T47D (cell line): ENCODE results near the gene NMRAL1.
A peak's percentile ranks its signal among the peaks of the same experiment; 100 is the strongest.

Experiments
- DNase-seq, 2 experiments: peaks; one replicate each; pipeline versions ENCODE4 v3.0.0 to v3.0.0-alpha.2; 2011 to 2012; ENCODE audit warnings: low read depth in 1 of 2, low spot score in 1 of 2
- JUND ChIP-seq: IDR thresholded peaks from 2 replicates; pipeline ENCODE4 v1.6.1; 2012; ENCODE audit warnings: low read depth
- in situ Hi-C: cut with HindIII; loops from 2 replicates; pipeline ENCODE4 v1.10.0; 2016; ENCODE audit warnings: low sequenced_read_pairs, low pct_unique_long_range_greater_than_20kb

NMRAL1 gene

DNA sequence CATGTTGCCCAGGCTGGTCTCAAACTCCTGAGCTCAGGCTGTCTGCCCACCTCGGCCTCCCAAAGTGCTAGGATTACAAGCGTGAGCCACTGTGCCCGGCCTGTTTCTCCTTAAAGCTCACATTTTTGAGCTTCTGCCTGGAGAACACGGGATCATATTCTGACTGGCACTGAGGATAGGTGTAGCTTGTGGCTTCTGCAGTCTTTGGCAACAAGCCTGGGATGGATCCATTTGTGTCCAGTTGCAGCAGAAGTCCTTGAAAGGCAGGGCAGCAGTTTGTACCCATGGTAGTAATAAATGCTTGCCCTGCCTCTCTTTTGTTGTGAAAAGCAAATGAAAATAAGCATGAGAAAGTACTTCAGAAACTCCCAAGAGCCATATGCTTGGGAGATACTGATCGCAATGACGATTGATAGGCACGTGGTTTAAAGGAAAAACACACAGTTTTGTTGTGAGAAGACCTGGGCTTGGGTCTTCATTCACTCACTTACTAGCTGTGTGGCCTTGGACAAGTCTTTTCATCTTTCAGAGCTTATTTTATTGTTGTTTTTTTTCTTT lies 54.9 kb downstream of the NMRAL1 start:
- TF ChIP-seq JUND, result no peak
- in situ Hi-C loops, result no loop called here
- no peak for DNase-seq

DNA sequence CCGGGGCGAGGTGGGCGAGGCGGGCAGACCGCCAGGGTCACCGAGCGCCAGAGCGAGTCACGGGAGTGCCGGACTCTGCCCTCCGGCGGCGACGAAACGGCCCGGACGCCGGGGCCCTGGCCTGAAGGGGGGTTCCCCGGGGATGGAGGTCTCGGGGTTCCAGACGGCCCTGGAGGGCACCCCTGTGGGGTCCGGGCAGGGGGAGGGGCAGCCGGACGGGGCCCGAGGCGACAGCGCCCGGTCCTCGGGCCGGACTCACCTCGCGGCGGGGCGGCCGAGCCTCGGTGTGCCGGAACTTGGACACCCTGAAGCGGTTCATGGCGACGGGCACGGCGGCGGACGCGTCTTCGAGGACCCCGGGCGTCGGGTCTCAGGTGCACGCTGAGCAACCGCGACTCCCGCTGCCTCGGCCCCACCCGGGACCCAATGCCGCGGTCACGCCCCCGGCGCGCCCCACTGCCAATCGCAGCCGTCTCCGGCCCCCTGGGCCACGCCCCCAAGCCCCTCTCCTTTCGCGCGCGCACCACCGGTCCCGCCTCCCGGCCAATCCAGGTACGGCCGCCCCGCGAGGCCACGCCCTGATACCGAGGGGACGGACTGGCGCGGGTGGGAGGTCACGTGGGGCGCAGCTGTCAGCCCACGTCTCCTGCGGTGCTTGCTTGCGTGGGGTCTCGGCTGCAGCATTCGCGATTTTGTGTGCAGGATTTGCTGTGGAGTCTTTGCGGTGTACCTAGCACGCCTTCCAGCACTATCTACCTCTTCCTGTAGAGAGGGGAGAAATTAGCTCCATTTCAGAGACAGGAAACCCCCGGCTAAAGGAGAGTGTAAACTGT lies 58.0 kb downstream of the NMRAL1 start, which contains the start of gene CORO7:
CORO7 (minus strand) TSS at position 397 of the 833 bp plus-strand sequence; CDS start at position 319, 78 bp downstream.
- peak; percentile 93 to 95 for DNase-seq
- in situ Hi-C loops, result no loop called here

DNA sequence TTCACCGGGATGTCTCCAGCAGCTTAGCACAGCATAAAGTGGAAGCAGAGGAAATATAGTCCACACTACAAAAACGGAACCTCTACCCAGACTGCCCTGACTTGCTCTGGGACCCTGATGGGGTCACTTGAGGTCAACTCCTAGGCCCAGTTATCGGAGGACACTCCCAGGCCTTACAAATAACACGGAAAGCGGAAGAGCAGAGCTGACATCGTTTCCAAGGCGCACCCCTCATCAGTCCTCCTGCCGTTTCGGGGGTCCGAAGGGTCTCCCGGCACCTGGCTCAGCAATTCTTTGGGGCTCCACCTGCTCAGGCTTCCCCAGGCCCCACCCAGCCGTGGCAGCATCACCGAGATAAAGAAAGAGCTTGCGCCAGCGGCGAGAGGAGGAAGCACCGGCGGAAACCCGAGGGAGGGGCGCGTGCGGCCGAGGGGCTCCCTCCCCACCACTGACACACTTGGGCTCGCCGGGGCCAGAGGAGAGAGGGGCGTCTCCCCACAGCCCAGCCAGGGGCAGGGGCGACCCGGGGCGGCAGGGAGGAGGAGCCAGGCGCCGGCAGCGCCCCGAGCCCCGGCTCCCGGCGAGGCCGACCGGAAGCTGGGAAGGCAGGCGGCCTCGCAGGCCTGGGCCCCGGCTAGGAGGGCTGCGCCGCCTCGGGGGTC lies 58.8 kb downstream of the NMRAL1 start:
- no peak for DNase-seq
- in situ Hi-C loops, result no loop called here
- TF ChIP-seq JUND, result no peak

More for the DNA sequence above, 58.0 kb downstream of the NMRAL1 start, which contains the start of gene CORO7:
- TF ChIP-seq JUND, result no peak

DNA sequence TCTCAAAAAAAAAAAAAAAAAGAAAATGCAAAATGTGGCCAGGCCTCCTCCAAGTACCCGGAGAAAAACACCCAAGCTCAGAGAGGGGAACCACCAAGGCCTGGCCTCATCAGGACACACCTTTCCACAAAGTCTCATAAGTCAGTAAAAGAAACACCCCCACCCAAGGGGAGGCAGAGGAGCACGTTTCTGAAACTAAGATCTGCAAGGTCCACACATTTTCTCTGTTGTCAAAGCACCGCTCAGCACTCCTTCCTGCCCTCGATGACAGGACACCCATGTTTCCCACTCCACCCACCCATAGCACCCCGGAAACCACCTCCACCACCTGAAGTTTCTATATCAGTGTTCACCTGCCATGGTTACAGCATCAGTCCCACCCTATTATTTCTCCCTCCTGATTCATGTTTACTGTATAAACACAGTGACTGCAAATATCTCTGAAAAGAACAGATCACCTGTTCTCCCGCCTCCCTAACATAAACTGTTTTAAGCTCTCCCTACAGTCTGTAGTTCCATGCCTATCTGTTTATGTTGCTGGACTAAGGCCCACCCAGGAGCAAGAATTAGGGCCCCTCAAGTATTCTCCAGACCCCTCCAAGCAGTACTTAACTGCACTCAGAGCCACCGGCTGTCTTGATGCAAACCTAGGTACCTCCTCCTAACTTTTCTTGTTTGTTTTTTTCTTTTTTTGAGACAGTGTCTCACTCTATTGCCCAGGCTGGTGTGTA lies 60.1 kb downstream of the NMRAL1 start:
- in situ Hi-C loops, result no loop called here
- no peak for DNase-seq
- TF ChIP-seq JUND, result no peak

DNA sequence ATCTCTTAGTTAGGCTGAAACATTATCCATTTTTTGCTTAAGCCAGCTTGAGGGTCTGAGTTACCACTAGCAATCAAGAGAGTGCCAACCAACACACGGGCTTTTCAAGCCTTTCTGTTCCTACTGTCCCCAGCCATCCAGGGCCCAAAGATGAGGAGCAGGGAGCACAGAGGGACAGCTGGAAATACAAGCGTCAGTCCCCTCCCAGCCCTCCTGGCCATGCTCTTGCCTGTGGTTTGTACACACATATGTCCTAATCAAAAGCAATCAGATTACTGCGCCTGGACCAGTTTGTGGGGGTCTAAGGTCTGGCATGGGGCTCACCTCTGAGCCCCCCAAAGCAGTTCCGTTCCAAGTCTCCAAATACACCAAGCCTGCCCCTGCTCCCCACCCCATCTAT lies 61.6 kb downstream of the NMRAL1 start:
- no peak for DNase-seq
- in situ Hi-C loops, result no loop called here
- TF ChIP-seq JUND, result no peak

DNA sequence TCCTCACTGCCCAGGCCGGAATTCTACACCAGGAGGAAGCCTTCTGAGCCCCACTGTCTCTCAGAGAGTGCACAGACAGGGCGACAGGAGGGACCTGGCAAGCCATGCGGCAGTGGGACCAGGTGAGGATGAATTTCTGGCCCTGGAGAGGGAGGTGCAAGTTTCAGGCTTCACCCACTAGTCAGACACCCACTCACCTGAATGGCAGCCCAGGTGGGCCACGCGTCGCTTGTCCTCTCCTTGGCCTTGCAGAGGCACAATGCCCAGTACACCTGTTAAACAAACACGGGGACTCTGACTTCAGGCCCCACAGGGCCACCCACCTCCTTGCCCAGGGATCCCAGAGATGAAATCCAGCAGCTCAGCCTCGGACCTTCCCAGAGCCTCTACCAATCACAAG lies 62.3 kb downstream of the NMRAL1 start:
- DNase-seq, result no peak
- in situ Hi-C loops, result no loop called here
- TF ChIP-seq JUND, result no peak
